GM18867 (cell line): ENCODE measurements around the gene SPAG8.

Source experiments
- ATAC-seq: cut with Tn5 transposase; IDR thresholded peaks from one replicate; pipeline ENCODE4 v1.9.1; 2021; ENCODE audit warnings: mild to moderate bottlenecking, moderate library complexity; ENCODE audit not compliant: unreplicated experiment

SPAG8 gene

DNA sequence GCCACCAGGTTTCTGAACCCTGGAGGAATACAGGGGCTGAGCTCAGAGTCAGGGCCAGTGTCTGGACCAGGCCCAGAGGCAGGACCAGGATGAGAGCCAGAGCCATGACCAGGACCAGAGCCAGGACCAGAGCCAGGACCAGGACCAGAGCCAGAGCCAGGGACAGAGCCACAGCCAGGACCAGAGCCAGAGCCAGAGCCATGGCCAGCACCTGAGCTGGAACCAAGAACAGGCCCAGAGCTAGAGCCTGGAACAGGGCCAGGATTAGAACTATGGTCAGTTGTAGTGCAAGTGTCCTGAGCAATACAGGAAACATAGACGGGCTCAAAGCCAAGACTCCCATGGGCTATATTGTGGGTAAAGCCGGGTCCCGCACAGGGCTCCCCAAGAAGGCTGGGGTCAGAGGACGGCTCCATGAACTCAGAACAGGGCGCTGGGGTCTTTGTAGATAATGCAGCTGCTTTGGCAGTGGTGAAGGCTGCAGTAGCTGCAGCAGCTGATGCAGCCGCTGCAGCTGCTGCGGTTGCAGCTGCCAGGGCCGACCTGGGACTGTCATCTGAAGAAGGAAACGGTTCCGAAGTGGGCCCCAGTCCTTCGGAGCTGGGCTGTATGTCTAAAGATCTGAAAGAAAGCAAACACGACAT lies 559 bp downstream of the SPAG8 start:
- ATAC-seq: no peak

DNA sequence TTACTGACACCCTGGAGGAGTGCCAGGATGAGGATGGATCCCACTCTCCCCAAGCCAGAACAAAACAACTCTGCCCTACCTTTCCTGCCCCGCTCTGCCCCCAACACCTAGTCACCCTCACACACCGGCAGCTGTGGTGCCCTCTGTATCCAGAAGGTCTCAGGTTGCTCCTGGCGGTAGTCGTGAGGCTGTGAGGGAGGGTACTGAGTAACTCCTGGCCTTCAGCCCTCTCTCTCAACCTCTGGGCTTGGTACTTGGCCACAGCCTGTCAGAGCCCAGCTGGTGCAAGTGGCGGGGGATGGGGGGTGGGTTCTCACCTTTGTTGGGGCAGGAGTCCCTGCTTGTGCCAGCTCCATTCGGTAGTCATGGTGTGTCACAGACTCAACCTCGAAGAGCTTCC lies 1.9 kb downstream of the SPAG8 start:
- ATAC-seq: no peak

DNA sequence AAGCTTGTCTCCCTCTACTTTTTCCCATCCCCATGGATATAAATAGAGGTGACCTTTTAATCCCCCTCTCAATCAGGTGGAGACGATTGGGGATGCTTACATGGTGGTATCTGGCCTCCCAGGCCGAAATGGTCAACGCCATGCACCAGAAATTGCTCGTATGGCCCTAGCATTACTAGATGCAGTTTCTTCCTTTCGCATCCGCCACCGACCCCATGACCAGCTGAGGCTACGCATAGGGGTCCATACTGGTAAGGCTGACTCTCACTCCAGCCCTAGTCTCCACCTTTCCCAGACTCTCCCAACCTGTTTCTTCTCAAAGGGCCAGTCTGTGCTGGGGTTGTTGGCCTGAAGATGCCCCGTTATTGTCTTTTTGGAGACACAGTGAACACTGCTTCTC lies 3.6 kb downstream of the SPAG8 start:
- no peak for ATAC-seq

GRCh38 chr9:35806101-35806500 lies 6.0 kb downstream of the SPAG8 start:
- ATAC-seq: no peak

DNA sequence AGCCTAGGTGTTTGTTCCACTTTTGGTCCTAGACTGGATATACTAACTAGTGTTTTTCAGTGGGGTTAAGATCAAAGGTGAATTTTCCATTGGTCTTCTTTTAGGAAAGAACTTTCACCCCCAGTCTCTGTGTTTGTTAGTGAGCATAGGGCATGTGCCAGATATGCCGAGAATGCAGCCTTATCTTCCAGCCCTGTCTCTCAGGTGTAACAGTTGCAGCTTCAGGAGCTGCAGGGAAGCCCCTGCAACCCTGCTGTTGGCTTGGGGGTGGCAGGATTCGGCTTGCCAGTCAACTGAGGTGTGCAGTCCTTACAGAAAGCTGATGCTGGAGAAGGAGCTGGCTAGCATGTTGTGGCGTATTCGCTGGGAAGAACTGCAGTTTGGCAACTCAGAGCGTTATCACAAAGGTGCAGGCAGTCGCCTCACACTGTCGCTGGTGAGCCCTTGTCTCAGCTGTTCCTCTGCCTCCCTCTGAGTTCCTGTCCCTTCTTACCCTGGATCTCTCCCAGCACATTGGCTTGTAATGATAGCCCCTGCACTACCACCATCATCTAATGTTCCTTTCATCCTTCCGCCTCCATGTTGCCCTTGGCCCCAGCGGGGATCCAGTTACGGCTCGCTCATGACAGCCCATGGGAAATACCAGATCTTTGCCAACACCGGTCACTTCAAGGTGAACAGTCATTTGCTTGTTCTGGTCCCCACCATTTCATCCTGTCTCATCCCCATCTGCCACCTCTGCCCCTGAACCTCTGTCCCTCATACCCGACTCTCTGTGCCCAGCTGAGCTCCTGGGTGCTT lies 10.5 kb downstream of the SPAG8 start:
- no peak for ATAC-seq

DNA sequence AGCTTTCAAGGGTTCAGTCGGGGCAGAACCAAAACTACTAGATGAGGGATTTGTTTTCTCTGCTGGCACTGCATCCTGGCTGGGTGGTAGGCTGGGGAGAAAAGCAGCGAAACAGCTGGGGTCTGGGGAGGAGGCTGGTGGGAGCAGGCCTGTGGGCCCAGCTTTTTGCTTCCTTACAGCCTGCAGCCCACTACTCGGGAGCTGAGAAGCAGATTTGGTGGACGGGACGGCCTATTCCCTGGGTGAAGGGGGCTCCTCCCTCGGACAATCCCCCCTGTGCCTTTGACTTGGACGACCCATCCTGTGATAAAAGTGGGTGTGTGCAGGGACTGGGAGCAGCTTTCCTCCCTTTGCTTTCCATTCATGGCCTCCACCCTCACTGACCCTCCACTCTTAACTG lies 11.5 kb downstream of the SPAG8 start:
- ATAC-seq: no peak

DNA sequence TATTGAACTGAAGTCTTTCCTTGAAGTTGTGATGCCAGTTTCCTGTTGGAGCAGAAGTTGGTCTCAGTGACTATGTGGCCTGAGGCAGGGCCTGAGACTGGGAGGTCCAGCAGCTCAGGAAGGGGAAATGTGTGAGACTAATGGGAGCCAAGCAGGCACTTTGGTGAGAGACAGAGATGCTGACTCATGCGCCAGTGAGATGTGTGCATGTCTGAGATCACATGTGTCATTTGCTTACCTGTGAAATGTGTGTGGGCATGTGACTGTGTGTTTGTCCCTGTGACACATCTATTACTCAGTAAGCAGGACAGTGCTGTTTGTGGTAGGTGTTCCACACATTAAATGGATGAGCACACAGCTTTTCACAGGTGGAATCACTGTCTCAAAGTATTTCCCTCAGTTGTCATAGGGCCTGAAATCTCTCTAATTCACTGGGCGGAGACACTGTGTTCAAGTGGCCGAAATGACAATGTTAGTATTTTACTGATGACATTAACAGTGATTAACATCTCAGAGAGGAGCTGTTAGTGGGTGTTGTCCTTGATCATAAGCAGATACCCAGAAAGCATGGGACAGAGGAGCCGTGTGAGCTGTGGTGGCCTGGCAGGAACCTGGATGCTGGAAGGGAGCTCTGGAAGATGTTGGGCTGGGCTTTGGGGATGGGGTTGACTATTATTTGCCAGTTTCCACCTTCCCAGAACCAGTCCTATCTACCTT lies 13.2 kb downstream of the SPAG8 start:
- ATAC-seq: no peak

GRCh38 chr9:35797311-35798109 lies 14.6 kb downstream of the SPAG8 start:
- ATAC-seq: no peak

DNA sequence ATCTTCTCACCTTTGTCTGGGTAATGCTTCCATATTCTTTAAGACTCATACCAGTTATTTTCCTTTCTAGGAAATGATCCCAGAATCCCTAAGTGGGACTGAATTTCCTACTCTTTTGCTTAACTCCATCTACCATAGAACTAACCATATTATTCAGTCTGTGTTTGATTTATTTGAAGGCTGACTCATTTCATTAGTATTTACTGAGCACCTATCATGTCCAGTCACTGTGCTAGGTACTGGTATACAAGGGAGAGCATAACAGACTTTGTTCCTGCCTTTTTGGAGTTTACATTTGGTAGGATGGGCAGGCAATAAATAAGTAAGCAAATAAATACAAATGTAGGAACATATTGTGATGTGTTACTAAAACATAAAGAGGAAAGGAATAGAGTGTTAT lies 16.4 kb downstream of the SPAG8 start:
- ATAC-seq: no peak

GRCh38 chr9:35793461-35793860 lies 18.6 kb downstream of the SPAG8 start:
- ATAC-seq: no peak

- ATAC-seq: no peak
Observed at GRCh38 chr9:35792826-35793225, 19.2 kb downstream of the SPAG8 start.

GRCh38 chr9:35792024-35792813 lies 19.8 kb downstream of the SPAG8 start:
- no peak for ATAC-seq

DNA sequence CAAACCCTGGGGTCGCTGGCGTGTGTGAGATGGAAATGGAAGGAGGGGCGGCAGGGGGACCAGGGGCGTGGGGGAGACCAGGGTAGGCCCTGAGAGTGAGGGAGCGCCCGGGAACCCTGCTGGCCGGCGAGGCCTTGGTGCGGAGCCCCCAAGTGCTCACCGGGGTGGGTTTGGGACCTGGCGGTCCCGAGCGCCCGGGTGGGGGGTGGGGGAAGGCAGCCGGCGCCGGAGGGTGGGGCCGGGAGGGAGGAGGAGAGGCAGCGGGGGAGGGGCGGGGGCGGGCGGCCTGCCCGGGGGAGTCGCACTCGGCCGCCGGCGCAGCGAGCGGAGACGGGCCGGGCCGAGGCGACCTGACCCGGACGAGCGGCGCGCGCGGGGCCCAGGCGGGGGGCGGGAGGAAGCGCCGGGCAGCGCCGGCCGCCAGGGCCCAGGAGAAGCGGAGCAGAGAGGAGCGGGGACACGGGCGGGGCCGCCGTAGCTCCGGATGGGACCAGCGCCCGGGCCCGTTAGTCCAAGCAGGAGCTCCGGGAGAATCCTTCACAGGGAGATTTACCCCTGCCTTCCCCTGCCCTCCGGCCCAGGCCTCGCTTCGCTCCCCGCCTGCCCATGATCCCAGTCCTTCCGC lies 20.7 kb downstream of the SPAG8 start, which contains the start of gene NPR2:
TSS of gene NPR2 (plus strand) at position 295 of the 625 bp plus-strand sequence. CDS start 818 bp downstream, outside the sequence.
- no peak for ATAC-seq

GRCh38 chr9:35790385-35791296 lies 21.4 kb downstream of the SPAG8 start:
- ATAC-seq: no peak

DNA sequence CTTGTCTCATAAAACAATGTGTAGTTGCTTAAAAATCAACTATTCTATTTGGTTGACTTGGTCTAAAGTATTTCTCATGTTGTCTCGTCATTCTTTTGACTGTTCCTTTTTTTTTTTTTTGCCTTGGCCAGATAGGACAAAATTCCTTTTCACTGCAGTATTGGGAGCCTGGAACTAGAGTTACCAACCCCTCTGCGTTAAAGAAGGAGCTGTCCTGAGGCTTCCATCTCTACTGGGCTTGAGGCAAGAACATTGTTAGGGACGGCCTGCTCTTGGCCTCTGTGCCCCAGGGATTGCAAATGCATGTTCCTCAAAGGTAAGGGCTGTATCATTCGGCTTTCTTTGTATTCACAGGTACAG lies 22.1 kb downstream of the SPAG8 start:
- no peak for ATAC-seq

DNA sequence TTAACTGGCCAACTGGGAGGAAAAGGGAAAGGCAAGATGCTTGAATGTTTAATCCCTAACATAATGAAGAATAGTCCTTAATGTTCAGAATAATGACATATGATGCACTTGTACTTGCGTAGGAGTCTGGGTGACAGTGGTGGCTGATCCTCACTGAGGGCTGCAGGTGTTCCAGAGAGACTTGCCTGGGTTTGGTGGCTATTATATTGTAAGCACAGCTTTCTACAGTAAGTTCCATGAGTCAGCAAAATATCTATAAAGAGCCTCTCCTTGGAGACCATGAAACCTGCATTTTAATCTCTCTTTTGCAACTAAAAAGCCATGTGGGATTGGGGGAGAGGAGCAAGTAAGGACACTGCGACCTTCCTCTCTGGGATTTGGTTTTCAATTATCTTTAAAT lies 22.5 kb downstream of the SPAG8 start:
- ATAC-seq: no peak

DNA sequence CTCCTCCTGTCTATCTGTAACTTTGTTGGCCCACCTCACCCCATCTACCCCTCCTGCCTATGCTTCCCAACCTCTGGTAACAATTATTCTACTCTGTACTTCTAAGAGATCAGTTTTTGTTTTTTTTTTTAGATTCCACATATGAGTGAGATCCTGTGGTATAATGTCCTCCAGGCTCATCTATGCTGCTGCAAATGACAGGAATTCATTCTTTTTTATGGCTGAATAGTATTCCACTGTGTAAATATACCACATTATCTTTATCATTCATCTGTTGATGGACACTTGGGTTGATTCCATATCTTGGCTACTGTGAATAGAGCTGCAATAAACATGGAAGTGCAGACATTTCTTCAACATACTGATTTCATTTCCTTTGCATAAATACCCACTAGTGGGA lies 28.6 kb downstream of the SPAG8 start:
- ATAC-seq: no peak

DNA sequence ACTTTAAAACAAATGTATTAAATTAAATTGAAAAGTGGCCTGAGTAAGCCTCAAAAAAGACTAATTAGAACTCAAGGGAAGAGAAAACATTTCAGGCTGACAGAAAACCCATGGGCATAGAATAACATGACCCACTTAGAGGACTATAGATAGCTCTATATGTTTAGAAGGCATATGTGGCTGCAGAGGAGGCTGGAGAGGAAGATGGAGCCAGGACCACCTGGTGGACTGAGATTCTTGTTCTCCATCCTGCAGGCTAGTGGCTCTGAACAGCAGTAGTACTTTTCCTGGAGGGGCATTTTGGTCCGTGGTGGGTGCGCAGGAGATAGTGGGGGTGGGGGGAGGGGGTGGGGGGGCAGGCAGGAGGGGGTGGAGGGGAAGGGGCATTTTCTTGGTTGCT lies 31.0 kb downstream of the SPAG8 start:
- ATAC-seq: no peak

GRCh38 chr9:35778496-35778895 lies 33.6 kb downstream of the SPAG8 start:
- ATAC-seq: no peak
